ENCODE data around the gene CCDC78.

CCDC78 gene

DNA sequence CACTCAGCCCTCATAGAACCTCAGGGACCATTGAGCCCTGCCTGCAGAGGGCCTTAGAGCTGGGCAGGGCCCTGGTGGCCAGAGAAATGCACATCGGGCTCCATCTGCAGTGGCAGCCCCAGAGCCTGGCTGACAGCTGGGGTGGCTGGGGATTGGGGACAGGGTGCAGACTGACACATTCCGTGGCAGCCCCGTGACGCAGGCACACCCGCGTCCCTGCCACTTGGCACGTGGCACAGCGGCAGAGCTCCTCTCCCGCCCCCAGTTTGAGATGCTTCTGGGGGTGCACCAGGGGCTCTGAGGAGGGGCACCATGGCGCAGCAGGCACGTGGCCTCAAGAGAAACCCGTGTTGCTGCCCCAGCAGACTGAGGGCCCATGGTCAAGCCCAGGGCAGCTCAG lies 22.8 kb downstream of the CCDC78 start:
- Histone ChIP-seq H3K36me3 (no peaks in the 10 kb centered on the region), H3K4me1 (peaks cover 0 to 23% (median 11%) of the 10 kb centered on the region in 10 experiments; a peak in 15 of 20 replicates), H3K4me3 (no peak overlapping the region), H4K20me1 (peaks cover 0 to 96% (median 69%) of the 10 kb centered on the region in 11 experiments; a peak in 17 of 22 replicates), H3K27ac (no peak overlapping the region), H3K9ac (no peak overlapping the region), H3K27me3 (peaks cover 100% of the 10 kb centered on the region in 11 experiments), H3K4me2 (no peak overlapping the region), H3K9me3 (replicated peaks in 1 of 11) (no peaks in the 10 kb centered on the region)
- TF ChIP-seq Cebpa-rat (IDR thresholded peaks at IDR 0.05) = no peak

- Histone ChIP-seq H3K4me1 (peaks cover 0 to 23% (median 11%) of the 10 kb centered on the region in 10 experiments; a peak in 15 of 20 replicates), H4K20me1 (peaks cover 0 to 91% (median 61%) of the 10 kb centered on the region in 11 experiments; a peak in 17 of 22 replicates), H3K36me3 (no peaks in the 10 kb centered on the region), H3K9ac (no peak overlapping the region), H3K27ac (no peak overlapping the region), H3K4me3 (no peak overlapping the region), H3K4me2 (no peak overlapping the region), H3K27me3 (peaks cover 100% of the 10 kb centered on the region in 11 experiments), H3K9me3 (replicated peaks in 1 of 11) (no peaks in the 10 kb centered on the region)
- TF ChIP-seq Cebpa-rat (IDR thresholded peaks at IDR 0.05) = no peak
These were observed 23.9 kb downstream of the CCDC78 start for GRCh38 chr16:702341-702740.

DNA sequence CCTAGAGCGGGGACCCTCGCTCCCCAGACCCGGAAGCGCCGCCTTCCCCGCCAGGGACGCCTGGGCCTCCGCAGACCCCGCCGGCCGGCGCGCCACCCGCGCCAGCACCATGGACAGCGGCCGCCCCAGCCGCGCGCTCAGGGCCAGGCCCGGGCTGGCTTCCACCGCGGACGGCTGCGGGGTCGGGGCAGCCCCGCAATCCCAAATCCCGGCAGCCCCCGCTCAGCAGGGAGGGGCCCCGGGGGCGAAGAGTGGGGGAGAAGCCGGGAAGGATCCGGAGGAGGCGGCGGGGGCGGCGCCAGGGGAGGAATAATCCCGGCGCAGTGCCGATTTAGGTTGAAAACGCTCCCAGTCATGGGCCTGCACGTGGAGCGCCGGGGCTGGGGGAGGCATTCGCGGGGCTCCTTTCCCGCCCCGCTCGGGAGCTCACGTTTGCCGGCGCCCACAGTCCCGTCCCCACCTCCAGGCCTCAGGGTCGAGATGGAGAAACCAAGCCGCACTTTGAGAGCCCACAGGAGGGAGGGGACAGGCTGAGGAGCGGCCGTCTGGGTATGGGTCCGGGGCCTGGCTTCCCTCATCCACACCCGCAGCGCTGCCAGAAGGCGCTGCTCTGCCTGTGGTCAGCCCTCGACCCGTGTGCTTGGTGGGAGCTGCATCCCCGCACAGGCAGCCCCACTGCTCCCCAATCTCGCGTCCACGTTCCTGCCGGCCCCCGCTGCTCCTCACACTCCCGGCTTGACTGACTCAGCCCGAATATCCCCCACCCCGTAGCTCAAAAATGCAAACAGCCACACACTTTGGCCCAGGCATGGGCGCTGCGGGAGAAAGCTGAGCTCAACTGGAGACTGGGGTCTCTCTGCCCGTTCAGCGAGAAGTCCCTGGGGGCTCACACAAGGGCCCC lies 25.3 kb downstream of the CCDC78 start:
- Histone ChIP-seq H3K4me1 (peaks cover under 1 to 15% (median 7%) of the 10 kb centered on the region in 10 experiments; a peak in 19 of 20 replicates), H3K27ac (no peak overlapping the region), H3K36me3 (no peaks in the 10 kb centered on the region), H4K20me1 (peaks cover 0 to 79% (median 49%) of the 10 kb centered on the region in 11 experiments; a peak in 17 of 22 replicates), H3K4me2 (no peak overlapping the region), H3K27me3 (peaks cover 97 to 100% (median 100%) of the 10 kb centered on the region in 11 experiments), H3K9ac (no peak overlapping the region), H3K9me3 (replicated peaks in 1 of 11) (no peaks in the 10 kb centered on the region), H3K4me3 (no peak overlapping the region)
- TF ChIP-seq Cebpa-rat (IDR thresholded peaks at IDR 0.05) = no peak

- Histone ChIP-seq H3K36me3 (no peaks in the 10 kb centered on the region), H4K20me1 (peaks cover 0 to 76% (median 47%) of the 10 kb centered on the region in 11 experiments; a peak in 17 of 22 replicates), H3K27me3 (peaks cover 97 to 100% (median 99%) of the 10 kb centered on the region in 11 experiments)
These were observed 27.2 kb downstream of the CCDC78 start for GRCh38 chr16:698911-699671.

GRCh38 chr16:695355-696089 lies 30.7 kb downstream of the CCDC78 start:
- Histone ChIP-seq H3K9ac (no peak overlapping the region), H3K4me3 (peak overlapping the region; percentile 40 to 67 (median 52)), H3K27me3 (peaks cover 92 to 98% (median 97%) of the 10 kb centered on the region in 11 experiments), H3K4me1 (peaks cover 23 to 33% (median 30%) of the 10 kb centered on the region in 10 experiments), H3K4me2 (peak overlapping the region; percentile 81 to 99 (median 95)), H3K27ac (no peak overlapping the region), H4K20me1 (peaks cover 0 to 50% (median 24%) of the 10 kb centered on the region in 11 experiments; a peak in 14 of 22 replicates), H3K9me3 (replicated peaks in 1 of 11) (no peaks in the 10 kb centered on the region), H3K36me3 (no peaks in the 10 kb centered on the region)
- no peak for TF ChIP-seq Cebpa-rat (IDR thresholded peaks at IDR 0.05)

More at GRCh38 chr16:698911-699671, 27.2 kb downstream of the CCDC78 start:
- Histone ChIP-seq H3K4me1 (peaks cover 17 to 22% (median 20%) of the 10 kb centered on the region in 10 experiments), H3K27ac (no peak overlapping the region), H3K4me2 (no peak overlapping the region), H3K9ac (no peak overlapping the region), H3K4me3 (no peak overlapping the region), H3K9me3 (replicated peaks in 1 of 11) (no peaks in the 10 kb centered on the region)
- no peak for TF ChIP-seq Cebpa-rat (IDR thresholded peaks at IDR 0.05)

GRCh38 chr16:694863-695354 lies 31.3 kb downstream of the CCDC78 start:
- H3K4me2 ChIP-seq = peak overlapping the region; percentile 79 to 99 (median 90)
- H3K36me3 ChIP-seq = no peaks in the 10 kb centered on the region
- TF ChIP-seq Cebpa-rat (IDR thresholded peaks at IDR 0.05) = no peak
- peaks cover 0 to 44% (median 18%) of the 10 kb centered on the region in 11 experiments; a peak in 14 of 22 replicates for H4K20me1 ChIP-seq
- no peak overlapping the region for H3K27ac ChIP-seq
- peaks cover 23 to 35% (median 32%) of the 10 kb centered on the region in 10 experiments for H3K4me1 ChIP-seq
- peak overlapping the region; percentile 29 to 67 (median 52); a peak in 18 of 20 replicates for H3K4me3 ChIP-seq
- H3K9ac ChIP-seq = peak overlapping the region in 1 of 11 experiments; percentile 29; a peak in 1 of 22 replicates
- H3K27me3 ChIP-seq = peaks cover 85 to 92% (median 91%) of the 10 kb centered on the region in 11 experiments
- no peaks in the 10 kb centered on the region for H3K9me3 ChIP-seq (replicated peaks in 1 of 11)

- TF ChIP-seq Cebpa-rat (IDR thresholded peaks at IDR 0.05) = no peak
- H3K4me1 ChIP-seq = peaks cover 27 to 40% (median 38%) of the 10 kb centered on the region in 10 experiments
- peak overlapping the region; percentile 79 to 99 (median 90) for H3K4me2 ChIP-seq
- no peak overlapping the region for H3K27ac ChIP-seq
- peaks cover 0 to 41% (median 17%) of the 10 kb centered on the region in 11 experiments; a peak in 13 of 22 replicates for H4K20me1 ChIP-seq
- H3K9me3 ChIP-seq (replicated peaks in 1 of 11) = no peaks in the 10 kb centered on the region
- no peaks in the 10 kb centered on the region for H3K36me3 ChIP-seq
- H3K27me3 ChIP-seq = peaks cover 80 to 86% (median 85%) of the 10 kb centered on the region in 11 experiments
- peak overlapping the region in 1 of 11 experiments; percentile 29; a peak in 1 of 22 replicates for H3K9ac ChIP-seq
- peak overlapping the region; percentile 14 to 67 (median 52); a peak in 17 of 20 replicates for H3K4me3 ChIP-seq
These were observed 31.9 kb downstream of the CCDC78 start for GRCh38 chr16:694187-694862.
